MCF 10A (cell line): ENCODE results near the gene STK24. TPM values are rescaled to one million over a fixed set of nuclear protein-coding genes. Genes with fewer than 3 reads are reported as not detected.

Experiments used
- BruUV-seq: library from RNA; stranded (reverse); fragments of 400-500 nt; replicated peaks from 2 replicates; lab custom pipeline; 2021; lab: Mats Ljungman, UMichigan
- CTCF ChIA-PET: fragments of 300-600 bp; sonication (Branson Sonifier 250); formaldehyde crosslinking; extraction: SDS; loops from one replicate; lab custom pipeline; 2021; ENCODE audit warnings: antibody characterized with exemption, inconsistent platforms; lab: Yijun Ruan, JAX
- POLR2A ChIA-PET: fragments of 300-600, 350-650 bp; sonication (Branson Sonifier 250); formaldehyde crosslinking; extraction: SDS; loops from one replicate; lab custom pipeline; 2020; ENCODE audit warnings: antibody characterized with exemption, inconsistent platforms; lab: Yijun Ruan, JAX
- DNase-seq: peaks from one replicate; pipeline ENCODE4 v3.0.0-alpha.2; 2018; ENCODE audit not compliant: unreplicated experiment
- H3K27ac Mint-ChIP-seq: one replicate; pipeline ENCODE4 v1.8.0; 2022; ENCODE audit warnings: mild to moderate bottlenecking, low read depth, mixed read lengths; ENCODE audit not compliant: unreplicated experiment
- H3K27me3 Mint-ChIP-seq: one replicate; pipeline ENCODE4 v1.8.0; 2022; ENCODE audit warnings: mixed read lengths; ENCODE audit not compliant: insufficient read depth, unreplicated experiment
- H3K36me3 Mint-ChIP-seq: one replicate; pipeline ENCODE4 v1.8.0; 2022; ENCODE audit warnings: mild to moderate bottlenecking, moderate library complexity, mixed read lengths; ENCODE audit not compliant: insufficient read depth, unreplicated experiment
- H3K4me1 Mint-ChIP-seq: one replicate; pipeline ENCODE4 v1.8.0; 2022; ENCODE audit warnings: mixed read lengths; ENCODE audit not compliant: insufficient read depth, unreplicated experiment
- H3K4me3 Mint-ChIP-seq: one replicate; pipeline ENCODE4 v1.8.0; 2022; ENCODE audit warnings: mild to moderate bottlenecking, moderate library complexity, mixed read lengths; ENCODE audit not compliant: unreplicated experiment
- H3K9me3 Mint-ChIP-seq: one replicate; pipeline ENCODE4 v1.8.0; 2022; ENCODE audit warnings: mixed read lengths; ENCODE audit not compliant: unreplicated experiment
- intact Hi-C: fragments of 100-400 bp; cut with micrococcal nuclease; formaldehyde crosslinking; loops from 2 replicates; pipeline ENCODE4 v1.14.1; 2022
- total RNA-seq: library from RNA; stranded (reverse); gene quantifications from 2 replicates; pipeline ENCODE4 v1.2.3, GENCODE V29; 2022
- TF ChIP-seq, protein P1 (sequence below): fragments of 200-600 bp; IDR thresholded peaks from one replicate; pipeline ENCODE4 v1.8.0; 2022; ENCODE audit warnings: antibody characterized with exemption, mild to moderate bottlenecking; ENCODE audit not compliant: unreplicated experiment

The STK24 gene
- total RNA-seq, 1 experiment from 2014 or later = 200 TPM

DNA sequence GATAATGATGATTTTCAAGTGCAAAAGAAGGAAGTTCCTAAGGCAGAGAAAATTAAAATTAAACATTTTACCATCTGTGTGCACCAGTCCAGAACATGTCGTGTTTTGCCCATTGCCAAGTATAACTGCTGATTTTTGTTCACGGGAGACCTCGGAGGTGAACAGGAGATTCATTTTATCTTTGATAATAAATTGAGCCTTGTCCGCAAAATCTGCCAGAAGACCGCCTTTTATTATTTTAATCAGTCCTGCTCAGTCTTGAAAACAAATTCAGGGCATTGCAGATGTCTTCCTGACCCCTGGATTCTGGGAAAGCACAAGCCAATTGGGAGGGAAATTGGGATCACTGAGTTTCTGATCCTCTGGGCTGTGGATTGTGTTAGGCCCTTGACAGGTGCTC lies 165.9 kb downstream of the STK24 start:
- no TSS peak for BruUV-seq
- DNase-seq = no peak
- intact Hi-C loops = no loop called here
- Mint-ChIP-seq H3K4me3 (no peak overlapping the region), H3K27me3 (no peaks in the 10 kb centered on the region), H3K36me3 (no peaks in the 10 kb centered on the region), H3K4me1 (no peaks in the 10 kb centered on the region), H3K27ac (no peak overlapping the region), H3K9me3 (no peaks in the 10 kb centered on the region)
- ChIA-PET POLR2A (no interaction called here), CTCF (no interaction called here)
- TF ChIP-seq, protein P1, sequence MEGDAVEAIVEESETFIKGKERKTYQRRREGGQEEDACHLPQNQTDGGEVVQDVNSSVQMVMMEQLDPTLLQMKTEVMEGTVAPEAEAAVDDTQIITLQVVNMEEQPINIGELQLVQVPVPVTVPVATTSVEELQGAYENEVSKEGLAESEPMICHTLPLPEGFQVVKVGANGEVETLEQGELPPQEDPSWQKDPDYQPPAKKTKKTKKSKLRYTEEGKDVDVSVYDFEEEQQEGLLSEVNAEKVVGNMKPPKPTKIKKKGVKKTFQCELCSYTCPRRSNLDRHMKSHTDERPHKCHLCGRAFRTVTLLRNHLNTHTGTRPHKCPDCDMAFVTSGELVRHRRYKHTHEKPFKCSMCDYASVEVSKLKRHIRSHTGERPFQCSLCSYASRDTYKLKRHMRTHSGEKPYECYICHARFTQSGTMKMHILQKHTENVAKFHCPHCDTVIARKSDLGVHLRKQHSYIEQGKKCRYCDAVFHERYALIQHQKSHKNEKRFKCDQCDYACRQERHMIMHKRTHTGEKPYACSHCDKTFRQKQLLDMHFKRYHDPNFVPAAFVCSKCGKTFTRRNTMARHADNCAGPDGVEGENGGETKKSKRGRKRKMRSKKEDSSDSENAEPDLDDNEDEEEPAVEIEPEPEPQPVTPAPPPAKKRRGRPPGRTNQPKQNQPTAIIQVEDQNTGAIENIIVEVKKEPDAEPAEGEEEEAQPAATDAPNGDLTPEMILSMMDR = no peak

- H3K36me3 Mint-ChIP-seq = no peaks in the 10 kb centered on the region
- ChIA-PET CTCF (no interaction called here), POLR2A (no interaction called here)
- H3K4me3 Mint-ChIP-seq = no peak overlapping the region
- TF ChIP-seq, protein P1 = no peak
- BruUV-seq = no TSS peak
- no peaks in the 10 kb centered on the region for H3K9me3 Mint-ChIP-seq
- no peak overlapping the region for H3K27ac Mint-ChIP-seq
- H3K27me3 Mint-ChIP-seq = no peaks in the 10 kb centered on the region
- intact Hi-C loops = no loop called here
- H3K4me1 Mint-ChIP-seq = no peaks in the 10 kb centered on the region
- DNase-seq = no peak
Observed at GRCh38 chr13:98410612-98411011, 166.3 kb downstream of the STK24 start.

- BruUV-seq = no TSS peak
- CTCF ChIA-PET = interaction anchor here (0.6 to 1.1 kb wide), 2 partner anchors 9 to 67 kb away, joined by 3 read pairs; no protein-coding TSS in a partner anchor
- Mint-ChIP-seq H3K4me1 (no peaks in the 10 kb centered on the region), H3K27ac (no peak overlapping the region), H3K4me3 (no peak overlapping the region), H3K36me3 (no peaks in the 10 kb centered on the region), H3K27me3 (no peaks in the 10 kb centered on the region), H3K9me3 (no peaks in the 10 kb centered on the region)
- POLR2A ChIA-PET = no interaction called here
- TF ChIP-seq, protein P1 = no peak
- intact Hi-C loops = no loop called here
- no peak for DNase-seq
Observed at GRCh38 chr13:98409281-98409680, 167.6 kb downstream of the STK24 start.

DNA sequence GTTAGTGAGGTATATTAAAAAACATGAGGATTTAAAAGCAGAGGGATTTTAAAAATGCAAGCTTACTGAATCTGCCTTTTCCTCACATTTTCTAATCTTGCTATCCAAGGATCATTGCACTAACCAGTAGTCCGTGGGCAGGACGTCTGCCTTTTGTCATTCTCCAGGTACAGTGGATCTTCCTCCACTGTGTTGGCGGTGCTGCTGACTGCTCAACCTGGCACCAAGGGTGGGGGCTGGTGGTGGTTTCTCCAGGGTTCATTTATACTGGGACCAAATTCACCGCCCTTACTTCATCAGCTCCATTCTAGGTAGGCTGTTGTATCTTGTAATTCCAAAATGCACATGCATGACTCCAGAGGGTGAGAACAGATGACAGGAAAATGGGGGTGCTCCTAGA lies 169.3 kb downstream of the STK24 start:
- ChIA-PET CTCF (interaction anchor here (0.7 kb wide), 1 partner anchor 547 kb away, joined by 3 read pairs; no protein-coding TSS in a partner anchor), POLR2A (no interaction called here)
- intact Hi-C loops = no loop called here
- no peak for DNase-seq
- TF ChIP-seq, protein P1 = no peak
- no peaks in the 10 kb centered on the region for H3K36me3 Mint-ChIP-seq
- H3K9me3 Mint-ChIP-seq = no peaks in the 10 kb centered on the region
- no TSS peak for BruUV-seq
- no peak overlapping the region for H3K27ac Mint-ChIP-seq
- no peaks in the 10 kb centered on the region for H3K4me1 Mint-ChIP-seq
- no peaks in the 10 kb centered on the region for H3K27me3 Mint-ChIP-seq
- no peak overlapping the region for H3K4me3 Mint-ChIP-seq
